HG02678 (cell line): Measurements from ENCODE around the gene PFKP.

Experiments
- ATAC-seq: cut with Tn5 transposase; IDR thresholded peaks from one replicate; pipeline ENCODE4 v1.9.1; 2021; ENCODE audit warnings: mild to moderate bottlenecking, moderate library complexity; ENCODE audit not compliant: unreplicated experiment

PFKP gene

GRCh38 chr10:3132036-3133025 is 65.0 kb downstream of the PFKP start:
- ATAC-seq = no peak

- ATAC-seq = no peak
Measured at GRCh38 chr10:3133948-3134347, 66.6 kb downstream of the PFKP start.

- no peak for ATAC-seq
Measured at GRCh38 chr10:3135006-3135405, 67.7 kb downstream of the PFKP start.

- ATAC-seq = no peak
Measured at GRCh38 chr10:3136336-3136735, 69.0 kb downstream of the PFKP start.

- no peak for ATAC-seq
Measured at GRCh38 chr10:3136763-3137611, 69.6 kb downstream of the PFKP start.

GRCh38 chr10:3137958-3138726 is 70.8 kb downstream of the PFKP start:
- no peak for ATAC-seq

GRCh38 chr10:3139216-3139910 is 72.0 kb downstream of the PFKP start:
- ATAC-seq = no peak

- ATAC-seq = no peak
Measured at GRCh38 chr10:3140280-3140679, 72.9 kb downstream of the PFKP start.

GRCh38 chr10:3141351-3142005 is 74.1 kb downstream of the PFKP start:
- ATAC-seq = no peak

GRCh38 chr10:3142146-3142875 is 75.0 kb downstream of the PFKP start:
- ATAC-seq = no peak

GRCh38 chr10:3143366-3143765 is 76.0 kb downstream of the PFKP start:
- ATAC-seq = no peak

GRCh38 chr10:3143791-3144434 is 76.6 kb downstream of the PFKP start:
- ATAC-seq = no peak

GRCh38 chr10:3145366-3145765 is 78.0 kb downstream of the PFKP start:
- no peak for ATAC-seq

GRCh38 chr10:3146289-3146688 is 78.9 kb downstream of the PFKP start:
- ATAC-seq = no peak

- ATAC-seq = no peak
Measured at GRCh38 chr10:3147117-3147820, 79.9 kb downstream of the PFKP start.

- no peak for ATAC-seq
Measured at GRCh38 chr10:3148041-3148440, 80.7 kb downstream of the PFKP start.

- ATAC-seq = no peak
Measured at GRCh38 chr10:3148994-3149393, 81.6 kb downstream of the PFKP start.

- no peak for ATAC-seq
Measured at GRCh38 chr10:3149918-3150317, 82.6 kb downstream of the PFKP start.
